ENCODE results near the gene RWDD3. TPM values are rescaled to one million over a fixed set of nuclear protein-coding genes. Genes with fewer than 3 reads are reported as not detected.
A peak's percentile ranks its signal among the peaks of the same experiment; 100 is the strongest.

RWDD3 gene
- total and polyA plus RNA-seq, 2 donors (not counting 3 experiments of a cell fraction or from before 2014, with no cell fraction given), result 9.3 to 12.1 TPM

DNA sequence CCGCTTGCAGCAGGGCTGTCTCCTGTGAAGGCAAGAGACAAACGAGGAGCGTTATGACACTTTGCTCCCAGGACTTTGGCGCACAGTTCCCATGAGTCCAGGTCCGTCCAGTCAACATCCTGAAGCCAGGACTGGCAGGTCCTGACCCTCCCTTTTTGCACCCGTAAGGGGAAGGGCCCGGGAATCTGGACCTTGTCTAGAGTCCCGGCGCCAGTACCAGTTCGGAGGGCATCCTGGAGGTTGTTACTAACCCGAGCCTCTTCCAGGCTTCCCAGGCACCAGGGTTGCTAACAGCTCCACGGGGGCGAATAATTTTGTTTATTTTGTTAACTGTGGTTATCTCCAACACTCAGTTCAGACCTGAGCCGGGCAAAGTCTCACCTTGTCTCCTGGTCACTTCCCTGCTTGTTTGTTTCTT, 682 bp upstream of the RWDD3 start:
- TF ChIP-seq EZH2 (IDR thresholded peaks at IDR 0.05; ENCODE audit: borderline replicate concordance, low read depth, low read length, severe bottlenecking), result no peak
- no peak for TF ChIP-seq MYC (IDR thresholded peaks at IDR 0.05; ENCODE audit: low read depth, low read length)
- TF ChIP-seq FOS (IDR thresholded peaks at IDR 0.05; ENCODE audit: borderline replicate concordance, insufficient read depth, low read length), result no peak
- TF ChIP-seq, protein P1, sequence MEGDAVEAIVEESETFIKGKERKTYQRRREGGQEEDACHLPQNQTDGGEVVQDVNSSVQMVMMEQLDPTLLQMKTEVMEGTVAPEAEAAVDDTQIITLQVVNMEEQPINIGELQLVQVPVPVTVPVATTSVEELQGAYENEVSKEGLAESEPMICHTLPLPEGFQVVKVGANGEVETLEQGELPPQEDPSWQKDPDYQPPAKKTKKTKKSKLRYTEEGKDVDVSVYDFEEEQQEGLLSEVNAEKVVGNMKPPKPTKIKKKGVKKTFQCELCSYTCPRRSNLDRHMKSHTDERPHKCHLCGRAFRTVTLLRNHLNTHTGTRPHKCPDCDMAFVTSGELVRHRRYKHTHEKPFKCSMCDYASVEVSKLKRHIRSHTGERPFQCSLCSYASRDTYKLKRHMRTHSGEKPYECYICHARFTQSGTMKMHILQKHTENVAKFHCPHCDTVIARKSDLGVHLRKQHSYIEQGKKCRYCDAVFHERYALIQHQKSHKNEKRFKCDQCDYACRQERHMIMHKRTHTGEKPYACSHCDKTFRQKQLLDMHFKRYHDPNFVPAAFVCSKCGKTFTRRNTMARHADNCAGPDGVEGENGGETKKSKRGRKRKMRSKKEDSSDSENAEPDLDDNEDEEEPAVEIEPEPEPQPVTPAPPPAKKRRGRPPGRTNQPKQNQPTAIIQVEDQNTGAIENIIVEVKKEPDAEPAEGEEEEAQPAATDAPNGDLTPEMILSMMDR (IDR thresholded peaks at IDR 0.05; ENCODE audit: extremely low read depth in 1 of 2, insufficient read depth in 1 of 2, low read depth in 1 of 2, low read length in 2 of 2), result no peak
- no peak for TF ChIP-seq POLR2AphosphoS5 (IDR thresholded peaks at IDR 0.05; ENCODE audit: insufficient read depth, low read depth, low read length)
- TF ChIP-seq, protein P2, sequence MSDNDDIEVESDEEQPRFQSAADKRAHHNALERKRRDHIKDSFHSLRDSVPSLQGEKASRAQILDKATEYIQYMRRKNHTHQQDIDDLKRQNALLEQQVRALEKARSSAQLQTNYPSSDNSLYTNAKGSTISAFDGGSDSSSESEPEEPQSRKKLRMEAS (IDR thresholded peaks at IDR 0.05; ENCODE audit: insufficient read depth, insufficient read length), result no peak
- TF ChIP-seq GATA2 (IDR thresholded peaks at IDR 0.05; ENCODE audit: insufficient read depth, insufficient read length, low read depth, low read length), result no peak
- TF ChIP-seq POLR2A (IDR thresholded peaks at IDR 0.05; ENCODE audit: low read depth, low read length), result no peak
- no peak for TF ChIP-seq JUN (IDR thresholded peaks at IDR 0.05; ENCODE audit: borderline replicate concordance, insufficient read depth, insufficient read length, low read depth)
- Histone ChIP-seq H3K4me3 (replicated peaks in 1 of 3; ENCODE audit: insufficient read depth in 1 of 3, low read depth in 1 of 3, low read length in 3 of 3) (peak overlapping the region; percentile 55 to 99 (median 65)), H3K4me1 (ENCODE audit: control insufficient read depth, extremely low read depth, insufficient read depth, low read length) (peaks cover 8% of the 10 kb centered on the region), H3K36me3 (ENCODE audit: control insufficient read depth in 2 of 2, extremely low read depth in 1 of 2, insufficient read depth in 2 of 2, low read length in 2 of 2) (peaks cover 0 to 2% of the 10 kb centered on the region in 2 experiments), H3K9me3 (replicated peaks; ENCODE audit: control insufficient read depth, insufficient read depth, low read length) (no peaks in the 10 kb centered on the region), H3K9me1 (replicated peaks; ENCODE audit: control insufficient read depth, extremely low read depth, insufficient read depth, low read length) (no peaks in the 10 kb centered on the region), H2AFZ (ENCODE audit: low read depth, low read length) (peak overlapping the region; percentile 99), H3K27ac (ENCODE audit: insufficient read depth, low read depth, low read length) (peak overlapping the region; percentile 33), H3K27me3 (ENCODE audit: control insufficient read depth in 2 of 2, insufficient read depth in 2 of 2, low read length in 2 of 2) (peaks cover 7 to 10% of the 10 kb centered on the region in 2 experiments), H3K79me2 (ENCODE audit: control insufficient read depth, insufficient read depth, low read length) (peaks cover 8% of the 10 kb centered on the region), H4K20me1 (replicated peaks; ENCODE audit: control insufficient read depth, extremely low read depth, insufficient read depth, low read length) (no peaks in the 10 kb centered on the region), H3K4me2 (ENCODE audit: insufficient read depth, low read length) (peak overlapping the region; percentile 83), H3K9ac (replicated peaks; ENCODE audit: extremely low read depth, insufficient read depth, low read length) (peak overlapping the region; percentile 48)
- dilution Hi-C loops (cut with MboI; ENCODE audit: extremely low pct_ligation_motif_present, low sequenced_read_pairs), result no loop called here
- POLR2A ChIA-PET, result interaction anchor here (1.0 kb wide), 1 partner anchor 160 kb away, joined by 4 read pairs; the partner anchor contains the start of gene ALG14
- FAIRE-seq (peak; percentile 8), DNase-seq (ENCODE audit: low read depth, low spot score) (peak; percentile 24)
- CTCF ChIA-PET, result interaction anchor here (0.6 to 1.9 kb wide), 42 partner anchors 8 to 752 kb away, joined by 3 to 51 read pairs (median 5); partner anchors contain the start of genes ALG14 and TLCD4
- no TSS peak for BruUV-seq (replicated peaks)
- intact Hi-C loops (cut with micrococcal nuclease), result loop anchor here (1.0 to 10.0 kb wide), 2 partner anchors 119 to 149 kb away; partner anchors contain the start of gene TLCD4
